NCI-H2081 (cell line): ENCODE measurements around the gene AADACL3.
"Not testable (repeated sequence)": the region's sequence is repeated elsewhere in the genome, so short reads cannot be mapped to it uniquely, and the experiment has no call there.

ENCODE experiments used
- DNase-seq, 2 experiments: peaks; one replicate each; lab custom pipeline; 2025; lab: John Stamatoyannopoulos, UW

The AADACL3 gene, protein sequence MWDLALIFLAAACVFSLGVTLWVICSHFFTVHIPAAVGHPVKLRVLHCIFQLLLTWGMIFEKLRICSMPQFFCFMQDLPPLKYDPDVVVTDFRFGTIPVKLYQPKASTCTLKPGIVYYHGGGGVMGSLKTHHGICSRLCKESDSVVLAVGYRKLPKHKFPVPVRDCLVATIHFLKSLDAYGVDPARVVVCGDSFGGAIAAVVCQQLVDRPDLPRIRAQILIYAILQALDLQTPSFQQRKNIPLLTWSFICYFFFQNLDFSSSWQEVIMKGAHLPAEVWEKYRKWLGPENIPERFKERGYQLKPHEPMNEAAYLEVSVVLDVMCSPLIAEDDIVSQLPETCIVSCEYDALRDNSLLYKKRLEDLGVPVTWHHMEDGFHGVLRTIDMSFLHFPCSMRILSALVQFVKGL

DNA sequence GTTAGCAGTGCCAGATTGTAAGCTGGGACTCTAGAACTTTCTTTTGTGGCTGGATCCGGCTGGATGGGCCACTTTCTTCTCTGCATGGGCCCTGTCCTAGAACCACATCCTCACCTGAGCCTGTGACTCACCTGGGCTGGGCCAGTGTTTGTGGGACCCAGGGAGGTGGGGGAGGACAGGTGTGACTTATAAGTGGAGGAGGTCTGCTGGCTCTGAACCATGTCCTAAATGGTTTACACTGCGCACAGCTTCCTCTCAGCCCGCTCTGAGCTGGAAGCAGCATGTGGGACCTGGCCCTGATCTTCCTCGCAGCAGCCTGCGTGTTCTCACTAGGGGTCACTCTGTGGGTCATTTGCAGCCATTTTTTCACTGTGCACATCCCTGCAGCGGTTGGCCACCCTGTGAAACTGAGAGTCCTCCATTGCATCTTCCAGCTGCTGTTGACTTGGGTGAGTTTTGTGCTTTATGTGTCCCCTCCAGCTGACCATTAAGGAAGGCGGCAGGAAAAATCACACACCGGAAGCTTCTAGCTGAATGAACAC is at the start of gene AADACL3:
AADACL3 (plus strand) TSS at position 215 of the 542 bp plus-strand sequence; CDS start at position 282, 67 bp downstream.
- DNase-seq = no peak

DNA sequence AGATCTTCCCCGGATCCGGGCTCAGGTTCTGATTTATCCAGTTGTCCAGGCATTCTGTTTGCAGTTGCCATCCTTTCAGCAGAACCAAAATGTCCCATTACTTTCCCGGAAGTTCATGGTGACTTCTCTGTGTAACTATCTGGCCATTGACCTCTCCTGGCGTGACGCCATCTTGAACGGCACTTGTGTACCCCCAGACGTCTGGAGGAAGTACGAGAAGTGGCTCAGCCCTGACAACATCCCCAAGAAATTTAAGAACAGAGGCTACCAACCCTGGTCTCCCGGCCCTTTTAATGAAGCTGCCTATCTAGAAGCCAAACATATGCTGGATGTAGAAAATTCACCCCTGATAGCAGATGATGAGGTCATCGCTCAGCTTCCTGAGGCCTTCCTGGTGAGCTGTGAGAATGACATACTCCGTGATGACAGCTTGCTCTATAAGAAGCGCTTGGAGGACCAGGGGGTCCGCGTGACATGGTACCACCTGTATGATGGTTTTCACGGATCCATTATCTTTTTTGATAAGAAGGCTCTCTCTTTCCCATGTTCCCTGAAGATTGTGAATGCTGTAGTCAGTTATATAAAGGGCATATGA is 49.7 kb upstream of the AADACL3 start:
- no peak for DNase-seq

DNA sequence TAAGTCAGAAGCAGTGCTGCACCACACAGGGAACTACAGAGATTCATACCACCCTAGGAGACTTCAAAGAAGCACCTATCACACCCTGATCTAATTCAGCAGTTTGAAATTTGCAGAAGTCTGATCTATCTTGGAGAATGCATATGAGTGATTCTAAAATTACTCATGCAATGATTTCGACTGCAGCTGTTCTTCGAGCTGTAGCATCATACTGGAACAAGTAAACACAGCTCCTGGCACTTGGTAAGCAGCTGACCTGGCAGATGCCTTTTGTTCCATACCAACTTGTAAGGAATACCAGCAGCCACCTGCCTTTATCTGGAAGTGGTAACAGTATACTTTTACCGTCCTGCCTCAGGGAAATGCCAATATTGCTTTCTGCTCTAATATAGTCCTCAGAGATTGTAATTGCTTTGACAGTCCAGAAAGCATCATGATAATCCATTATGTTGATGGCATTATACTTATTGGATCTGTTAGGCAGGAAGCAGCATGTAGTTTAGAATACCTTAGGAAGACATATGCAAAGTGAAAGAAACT is 46.3 kb upstream of the AADACL3 start:
- no peak for DNase-seq

DNA sequence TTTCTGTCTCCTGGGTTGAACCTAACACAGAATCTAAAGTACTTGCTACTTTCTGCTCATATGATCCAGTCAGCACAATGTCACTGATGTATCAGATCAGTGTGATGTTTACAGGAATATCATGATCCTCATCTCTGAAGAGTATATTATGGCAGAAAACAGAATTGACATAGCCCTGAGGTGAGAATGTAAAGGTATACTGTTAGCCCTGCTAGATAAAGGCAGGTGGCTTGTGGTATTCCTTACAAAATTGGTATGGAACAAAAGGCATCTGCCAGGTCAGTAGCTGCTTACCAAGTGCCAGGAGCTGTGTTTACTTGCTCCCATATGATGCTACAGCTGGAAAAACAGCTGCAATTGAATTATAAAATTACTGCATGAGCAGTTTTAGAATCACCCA is 41.6 kb upstream of the AADACL3 start:
- DNase-seq = no peak

DNA sequence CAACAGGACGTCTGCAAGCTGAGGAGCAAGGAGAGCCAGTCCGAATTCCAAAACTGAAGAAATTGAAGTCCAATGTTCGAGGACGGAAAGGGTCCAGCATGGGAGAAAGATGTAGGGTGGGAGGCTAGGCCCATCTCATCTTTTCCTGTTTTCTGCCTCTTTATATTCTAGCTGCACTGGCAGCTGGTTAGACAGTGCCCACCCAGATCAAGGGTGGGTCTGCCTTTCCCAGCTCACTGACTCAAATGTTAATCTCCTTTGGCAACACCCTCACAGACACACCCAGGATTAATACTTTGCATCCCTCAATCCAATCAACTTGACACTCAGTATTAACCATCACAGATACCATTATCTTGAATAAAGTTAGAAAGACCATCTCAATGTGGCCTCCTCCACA is 39.8 kb upstream of the AADACL3 start:
- DNase-seq = not testable (repeated sequence)

DNA sequence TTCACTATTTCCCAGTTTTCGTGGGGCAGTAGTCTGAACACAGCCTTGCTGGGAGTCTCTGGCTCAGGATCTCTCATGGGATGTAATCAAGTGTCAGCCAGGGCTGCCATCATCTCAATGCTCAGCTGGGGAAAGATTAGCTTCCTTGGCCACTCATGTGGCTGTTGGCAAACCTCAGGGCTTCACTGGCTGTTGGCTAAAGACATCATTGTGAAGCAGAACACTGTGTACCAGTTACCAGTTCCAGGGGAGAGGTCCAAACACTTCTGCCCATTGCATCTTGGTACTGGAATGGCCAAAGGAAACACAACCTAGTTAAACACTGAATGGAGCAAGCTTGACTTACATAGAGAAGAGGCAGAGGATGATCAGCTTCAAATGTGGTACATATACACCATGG is 38.3 kb upstream of the AADACL3 start:
- no peak for DNase-seq

DNA sequence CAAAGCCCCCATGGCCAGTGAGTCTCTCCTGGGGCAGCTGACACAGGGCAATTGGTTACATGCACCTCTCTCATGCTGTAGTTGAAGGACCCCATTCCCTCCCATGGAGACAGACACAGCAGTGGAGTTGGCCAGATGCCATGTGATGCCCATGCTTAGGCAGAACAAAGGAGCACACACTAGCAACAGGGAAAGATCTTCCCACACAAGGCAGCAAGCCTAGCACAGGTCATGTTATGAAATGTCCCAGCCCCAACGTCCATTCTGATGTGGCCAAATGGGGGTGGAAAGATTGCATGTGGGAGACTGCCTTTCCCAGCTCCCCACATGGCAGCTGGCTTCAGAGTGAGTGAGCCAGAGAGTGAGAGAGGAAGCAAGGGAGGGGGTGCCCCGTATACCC is 37.6 kb upstream of the AADACL3 start:
- no peak for DNase-seq

DNA sequence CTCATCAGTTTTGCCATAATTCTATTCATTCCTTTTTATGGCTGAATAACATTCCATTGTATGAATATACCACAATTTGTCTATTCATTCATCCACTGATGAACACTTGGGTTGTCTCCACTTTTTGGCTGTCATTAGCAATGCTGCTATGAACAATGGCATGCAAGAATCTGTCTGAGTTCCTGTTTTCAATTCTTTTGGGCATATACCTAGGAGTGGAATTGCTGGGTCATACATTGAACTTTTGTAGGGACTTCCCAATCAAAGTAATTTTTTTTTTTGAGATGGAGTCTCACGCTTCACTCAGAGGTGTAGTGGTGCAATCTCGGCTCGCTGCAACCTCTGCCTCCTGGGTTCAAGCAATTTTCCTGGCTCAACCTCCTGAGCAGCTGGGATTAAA is 37.1 kb upstream of the AADACL3 start:
- no peak for DNase-seq

DNA sequence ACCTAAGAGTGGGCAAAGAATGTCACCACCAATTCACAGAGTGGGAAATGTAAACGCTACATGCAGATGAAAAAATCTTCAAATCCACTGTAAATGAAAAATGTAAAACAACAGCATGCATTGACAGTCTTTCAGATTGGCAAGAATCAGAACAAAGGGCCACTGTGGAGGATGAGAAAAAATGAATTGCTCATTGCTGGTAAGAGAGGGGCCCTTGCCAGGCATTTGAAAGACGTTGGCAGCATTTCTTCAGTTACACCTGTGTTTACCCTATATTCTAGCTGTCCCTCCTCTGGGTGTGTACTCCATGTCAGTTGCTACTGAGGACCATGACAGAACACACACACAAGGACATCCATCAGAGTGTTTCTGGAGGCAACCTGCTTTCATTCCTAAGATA is 25.8 kb upstream of the AADACL3 start:
- DNase-seq = no peak

DNA sequence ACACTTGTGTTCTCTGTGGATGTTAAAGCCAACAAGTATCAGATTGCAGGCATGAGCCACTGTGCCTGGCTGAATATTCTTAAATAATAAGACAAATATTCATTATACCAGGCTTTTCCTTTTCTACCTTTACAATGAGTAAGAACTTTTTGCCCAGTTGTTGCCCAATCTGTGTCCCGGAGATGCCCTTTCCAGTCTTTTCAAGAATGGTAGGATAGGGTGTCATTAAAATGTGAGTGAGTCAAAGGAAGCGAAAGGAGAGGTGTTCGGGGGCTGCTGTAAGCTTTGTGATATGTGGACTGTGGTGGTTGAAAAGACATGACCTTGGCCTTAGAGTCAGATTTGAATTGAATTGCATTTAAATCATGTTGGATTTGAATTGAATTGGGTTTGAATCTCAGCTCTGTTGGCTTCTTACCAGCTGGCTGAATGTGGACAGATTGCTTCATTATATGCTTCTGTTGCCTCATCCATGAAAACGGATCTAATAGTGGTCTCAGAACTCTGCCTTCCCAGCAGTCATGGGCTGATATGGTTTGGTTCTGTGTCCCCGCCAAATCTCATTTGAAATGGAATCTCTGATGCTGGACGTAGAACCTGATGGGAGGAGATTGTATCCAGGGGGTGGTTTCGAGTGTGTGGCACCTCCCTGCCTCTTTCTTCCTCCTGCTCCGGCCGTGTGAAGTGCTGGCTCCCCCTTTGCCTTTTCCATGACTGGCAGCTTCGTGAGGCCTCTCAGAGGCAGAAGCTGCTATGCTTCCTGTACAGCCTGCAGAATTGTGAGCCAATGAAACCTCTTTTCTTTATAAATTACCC is 22.7 kb upstream of the AADACL3 start:
- DNase-seq = no peak

DNA sequence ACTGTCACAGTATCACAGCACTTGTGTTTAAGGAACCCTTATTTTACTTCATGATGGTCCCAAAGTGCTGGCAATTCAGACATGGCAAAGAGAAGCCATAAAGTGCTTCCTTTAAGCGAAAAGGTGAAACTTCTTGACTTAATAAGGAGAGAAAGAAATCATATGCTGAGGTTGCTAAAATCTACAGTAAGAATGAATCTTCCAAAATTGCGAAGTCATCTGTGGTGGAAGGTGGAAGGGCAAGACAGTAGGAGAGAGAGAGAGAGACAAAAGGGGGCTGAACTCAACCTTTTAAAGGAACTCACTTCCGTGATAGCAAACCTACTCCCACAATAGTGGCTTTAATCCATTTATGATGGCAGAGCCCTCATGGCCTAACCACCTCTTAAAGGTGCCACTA is 19.3 kb upstream of the AADACL3 start:
- DNase-seq = no peak

DNA sequence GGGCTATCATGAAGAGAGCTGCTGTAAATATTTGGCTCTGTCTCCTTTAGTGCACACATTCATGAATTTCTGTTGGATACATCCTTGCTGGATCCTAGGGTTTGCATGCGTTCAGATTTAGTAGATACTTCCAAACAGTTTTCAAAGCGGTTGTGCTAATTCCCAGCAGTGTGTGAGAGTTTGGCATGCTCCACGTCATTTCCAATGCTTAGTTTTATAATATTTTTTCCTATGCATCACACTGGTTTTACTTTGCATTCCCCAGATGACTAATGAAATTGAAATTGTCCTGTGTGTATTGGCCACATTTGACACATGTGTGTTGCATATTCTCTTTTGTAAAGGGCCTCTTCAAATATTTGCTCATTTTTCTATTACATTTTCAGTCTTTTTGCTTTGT is 18.5 kb upstream of the AADACL3 start:
- DNase-seq = no peak

DNA sequence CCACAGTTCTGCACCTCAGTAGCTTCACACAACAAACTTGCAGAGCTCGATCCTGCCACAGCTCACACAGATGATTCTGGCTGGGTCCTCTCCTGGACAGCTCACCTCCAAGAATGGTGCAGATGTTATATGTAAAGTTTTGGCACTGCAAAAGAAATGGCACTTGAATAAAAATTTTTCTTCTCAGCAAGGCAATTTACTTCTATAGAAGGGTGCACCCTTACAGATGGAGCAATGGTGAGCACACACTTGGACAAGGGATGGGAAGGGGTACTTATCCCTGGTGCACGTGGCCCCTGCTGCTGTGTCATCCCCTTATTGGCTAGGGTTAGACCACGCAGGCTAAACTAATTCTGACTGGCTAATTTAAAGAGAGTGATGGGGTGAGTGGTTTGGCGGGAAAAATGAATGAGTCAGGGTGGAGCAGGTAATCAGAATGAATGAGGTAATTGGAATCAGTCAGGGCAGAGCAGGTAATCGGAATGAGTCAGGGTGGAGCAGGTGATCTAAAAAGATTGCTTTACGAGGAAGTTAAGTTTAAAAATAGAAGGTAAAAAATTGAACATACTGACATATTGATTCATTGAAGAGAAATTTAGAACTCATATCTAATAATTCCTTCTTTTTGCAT is 12.0 kb upstream of the AADACL3 start:
- no peak for DNase-seq

DNA sequence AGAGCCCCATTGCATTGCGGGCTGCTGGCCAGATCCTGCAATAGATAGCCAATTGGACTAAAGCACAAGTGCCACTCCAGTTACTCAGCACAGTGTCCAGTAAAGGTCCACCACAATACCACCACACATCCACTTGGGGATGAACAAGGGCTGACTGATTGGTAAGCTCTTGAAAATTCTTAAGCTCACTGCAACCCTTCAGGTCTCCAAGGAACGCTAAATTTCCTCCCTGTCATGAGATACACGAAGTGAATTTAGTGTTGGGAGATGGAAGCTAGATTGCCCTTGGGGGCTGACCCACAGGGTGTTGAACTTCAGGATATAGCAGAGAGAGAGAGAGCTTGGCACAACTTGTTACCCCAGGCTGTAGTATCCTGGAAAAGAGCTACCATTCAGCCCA is 9.8 kb upstream of the AADACL3 start:
- DNase-seq = no peak

DNA sequence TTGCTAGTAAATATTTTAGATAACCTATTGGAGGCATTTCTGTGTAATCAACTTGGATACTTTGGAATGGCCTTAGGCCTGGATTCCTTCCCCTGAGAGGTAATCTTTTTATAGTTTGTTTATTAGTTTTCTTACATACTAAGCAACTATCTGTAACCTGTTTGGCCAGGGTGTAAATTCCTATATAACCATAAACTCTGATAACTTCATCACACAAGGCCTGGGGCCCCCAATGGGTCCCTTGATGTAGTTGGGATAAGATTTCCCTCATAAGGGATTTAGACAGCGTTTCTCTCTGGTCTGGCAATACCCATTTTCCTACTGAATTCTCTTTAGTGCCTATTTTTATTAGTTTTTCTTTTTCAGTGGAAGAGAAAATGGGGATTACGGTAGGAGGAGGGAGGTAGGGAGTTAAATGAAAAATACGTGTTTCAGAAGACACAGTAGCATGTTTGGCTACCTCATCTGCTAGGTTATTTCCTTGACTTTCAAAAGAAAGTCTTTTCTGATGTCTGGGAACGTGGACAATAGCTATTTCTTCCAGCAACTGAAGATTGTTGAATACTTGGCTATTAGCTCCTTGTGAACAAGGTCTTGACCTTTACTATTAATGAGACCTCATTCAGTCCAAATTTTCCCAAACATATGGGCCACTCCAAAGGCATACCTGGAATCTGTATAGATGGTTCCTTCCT is 7.4 kb upstream of the AADACL3 start:
- DNase-seq = no peak

DNA sequence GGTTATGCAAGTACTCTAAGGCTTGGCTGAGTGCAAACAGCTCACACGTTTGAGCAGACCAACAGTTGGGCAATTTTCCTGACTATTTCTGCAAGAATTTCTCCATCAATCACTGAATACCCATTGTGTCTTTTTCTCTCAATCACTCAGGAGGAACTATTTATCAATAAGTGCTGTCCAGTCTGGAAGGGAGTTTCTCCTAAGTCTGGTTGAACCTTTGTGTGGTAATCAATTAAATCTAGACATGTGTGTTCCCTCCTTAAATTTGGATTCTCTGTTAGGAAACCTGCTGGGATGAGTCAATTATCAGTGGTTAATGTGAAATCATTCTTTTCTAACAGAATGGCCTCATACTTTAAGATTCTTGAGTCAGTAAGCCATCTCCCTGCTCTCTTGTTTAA is 6.8 kb upstream of the AADACL3 start:
- DNase-seq = no peak

DNA sequence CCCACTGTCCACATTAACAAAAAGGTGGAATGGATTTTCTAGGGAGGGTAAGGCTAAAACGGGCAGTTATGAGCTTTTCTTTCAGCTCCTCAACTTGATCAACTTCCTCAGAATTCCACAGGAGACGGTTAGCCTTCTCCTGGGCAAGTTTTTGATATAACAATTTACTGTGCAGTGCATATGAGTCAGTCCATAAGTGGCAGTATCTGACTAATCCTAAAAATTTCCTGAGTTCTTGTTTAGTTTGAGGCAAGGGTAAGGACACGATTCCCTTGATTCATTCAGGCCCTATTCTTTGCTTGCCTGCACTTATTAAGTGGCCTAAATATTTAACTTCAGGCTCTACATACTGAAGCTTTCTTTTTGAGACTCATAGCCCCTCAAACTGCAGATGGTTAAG is 6.2 kb upstream of the AADACL3 start:
- no peak for DNase-seq

DNA sequence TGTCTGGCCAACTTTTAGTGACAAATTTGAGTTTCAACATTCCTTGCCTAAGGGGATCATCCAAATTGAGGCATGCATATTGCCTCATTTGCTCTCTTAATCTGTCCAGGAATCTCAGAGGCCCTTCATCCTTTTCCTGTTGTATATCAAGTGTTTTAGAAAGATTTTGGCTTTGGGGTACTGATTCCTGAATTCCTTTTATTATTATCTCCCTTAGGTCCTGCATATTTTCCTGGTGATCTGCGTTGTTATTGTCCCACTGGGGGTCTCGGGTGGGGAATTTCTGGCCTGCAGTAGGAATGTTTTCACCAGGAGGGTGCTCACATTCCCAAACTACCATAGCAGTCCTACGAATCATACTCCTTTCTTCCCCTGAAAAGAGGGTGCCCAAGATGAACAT is 4.4 kb upstream of the AADACL3 start:
- no peak for DNase-seq

DNA sequence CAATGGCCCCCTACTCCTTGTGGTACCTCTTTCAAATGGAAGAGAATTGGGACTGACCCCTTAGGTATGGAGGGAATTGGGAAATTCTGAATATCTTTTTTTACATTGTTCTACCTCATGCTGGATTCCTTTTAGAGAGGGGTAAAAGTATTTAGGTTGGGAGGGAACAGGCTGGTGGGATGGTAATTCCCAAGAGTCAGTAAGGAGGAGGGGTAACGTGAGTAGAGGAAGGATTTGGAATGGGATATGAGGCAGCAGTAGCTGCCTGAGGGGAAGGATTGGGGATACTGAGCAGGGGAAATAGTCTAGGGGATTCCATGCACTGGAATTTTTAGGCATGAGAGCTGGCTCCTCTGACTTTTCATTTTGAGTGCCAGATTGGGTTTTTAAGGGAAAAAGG is 3.8 kb upstream of the AADACL3 start:
- DNase-seq = no peak

DNA sequence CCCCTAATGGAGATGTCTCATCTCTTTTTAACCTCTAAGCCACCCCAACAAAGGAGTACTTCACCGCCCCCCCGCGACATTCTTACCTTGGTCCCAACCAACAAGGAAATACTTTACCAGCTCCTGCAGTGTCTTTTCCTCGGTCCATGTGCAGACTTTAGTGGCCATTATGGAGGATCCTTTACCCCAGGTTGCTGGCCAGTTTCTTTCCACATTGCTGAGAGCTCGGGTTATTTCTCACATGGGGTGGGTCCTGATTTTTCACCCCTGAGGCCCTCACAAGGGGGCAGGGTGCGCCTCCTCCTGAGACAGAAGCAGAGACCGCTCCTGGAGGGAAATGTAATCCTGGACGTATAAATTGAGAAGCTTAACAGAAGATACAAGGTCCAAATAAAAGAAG is 3.0 kb upstream of the AADACL3 start:
- no peak for DNase-seq

DNA sequence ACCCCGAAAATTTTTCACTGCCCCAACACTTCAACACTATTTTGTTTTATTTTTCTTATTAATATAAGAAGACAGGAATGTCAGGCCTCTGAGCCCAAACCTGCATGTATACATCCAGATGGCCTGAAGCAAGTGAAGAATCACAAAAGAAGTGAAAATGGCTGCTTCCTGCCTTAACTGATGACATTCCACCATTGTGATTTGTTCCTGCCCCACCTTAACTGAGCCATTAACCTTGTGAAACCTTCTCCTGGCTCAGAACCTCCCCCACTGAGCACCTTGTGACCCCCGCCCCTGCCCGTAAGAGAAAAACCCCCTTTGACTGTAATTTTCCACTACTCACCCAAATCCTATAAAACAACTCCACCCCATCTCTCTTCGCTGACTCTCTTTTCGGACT is 2.3 kb upstream of the AADACL3 start:
- DNase-seq = not testable (repeated sequence)
